ENCODE results near the gene CAV1.

DNA sequence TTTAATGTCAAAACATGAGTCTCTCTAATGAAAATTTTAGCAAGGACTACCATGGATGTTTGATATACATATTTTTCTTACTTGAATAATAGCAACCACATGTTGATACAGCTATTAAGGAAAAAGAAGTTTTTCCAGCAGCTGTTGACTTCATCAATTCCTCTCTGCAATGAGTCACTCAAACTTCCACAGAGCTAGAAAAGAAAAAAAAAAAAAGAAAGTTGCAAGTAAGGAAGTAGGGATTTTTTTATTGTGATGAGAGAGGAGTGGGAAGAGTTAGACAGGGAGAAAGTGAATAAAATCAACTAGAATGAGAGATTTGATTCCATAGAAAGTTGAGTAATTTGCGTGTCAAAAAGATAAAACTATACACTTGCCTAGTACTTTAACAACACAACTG is 46.2 kb downstream of the CAV1 start:
- TF ChIP-seq POLR2A (IDR thresholded peaks at IDR 0.05; ENCODE audit: low read depth, low read length) (no peak), POLR2AphosphoS5 (IDR thresholded peaks at IDR 0.05; ENCODE audit: low read depth, low read length) (no peak), TAF1 (IDR thresholded peaks at IDR 0.05; ENCODE audit: low read depth, low read length) (no peak), SPI1 (IDR thresholded peaks at IDR 0.05; ENCODE audit: low read depth, low read length) (no peak)

Measured in GM12891 (cell line).